GM12878 (cell line): ENCODE results near the gene UMAD1. TPM values are rescaled to one million over a fixed set of nuclear protein-coding genes. Genes with fewer than 3 reads are reported as not detected.

ENCODE experiments used
- BCL11A ChIP-seq: IDR thresholded peaks from 2 replicates; pipeline ENCODE4 v1.6.1; 2011; ENCODE audit warnings: low read depth, low read length
- CBX3 ChIP-seq: fragments of 200-600 bp; sonication (generic); IDR thresholded peaks from 2 replicates; pipeline ENCODE4 v1.6.1; 2016; ENCODE audit warnings: low read depth, borderline replicate concordance
- CHD2 ChIP-seq: IDR thresholded peaks from 2 replicates; pipeline ENCODE4 v1.6.1; 2011; ENCODE audit warnings: low read depth, low read length, improper control_type of control experiment, borderline replicate concordance
- CREB1 ChIP-seq: IDR thresholded peaks from 2 replicates; pipeline ENCODE4 v1.6.1; 2012; ENCODE audit warnings: low read depth, mild to moderate bottlenecking, inconsistent platforms
- ELK1 ChIP-seq: IDR thresholded peaks from 2 replicates; pipeline ENCODE4 v1.6.1; 2012; ENCODE audit warnings: low read depth, low read length, improper control_type of control experiment
- ETV6 ChIP-seq, 2 experiments: fragments of 450-650 bp in 1 of 2; IDR thresholded peaks in 1 of 2; conservative IDR thresholded peaks in 1 of 2; 2 replicates each; pipeline ENCODE4 v1.6.1; 2014; ENCODE audit warnings: antibody characterized with exemption in 1 of 2, borderline replicate concordance in 1 of 2, low read depth in 1 of 2, mild to moderate bottlenecking in 1 of 2, moderate library complexity in 1 of 2
- EZH2 ChIP-seq: IDR thresholded peaks from 2 replicates; pipeline ENCODE4 v1.6.1; 2012; ENCODE audit warnings: low read depth, mild to moderate bottlenecking, control low read depth, inconsistent platforms, low read length, borderline replicate concordance; ENCODE audit not compliant: control insufficient read depth
- IKZF1 ChIP-seq: fragments of 450-650 bp; conservative IDR thresholded peaks from 2 replicates; pipeline ENCODE4 v1.6.1; 2017; ENCODE audit warnings: antibody characterized with exemption, mild to moderate bottlenecking
- KAT2A ChIP-seq: conservative IDR thresholded peaks from 2 replicates; pipeline ENCODE4 v1.6.1; 2011; ENCODE audit warnings: low read depth, low read length; ENCODE audit not compliant: control insufficient read depth
- KLF5 ChIP-seq: fragments of 450-650 bp; IDR thresholded peaks from 2 replicates; pipeline ENCODE4 v1.6.1; 2014; ENCODE audit warnings: mild to moderate bottlenecking; ENCODE audit not compliant: partially characterized antibody
- MAX ChIP-seq: IDR thresholded peaks from 2 replicates; pipeline ENCODE4 v1.6.1; 2012; ENCODE audit warnings: low read depth, low read length, improper control_type of control experiment
- NBN ChIP-seq: fragments of 450-650 bp; IDR thresholded peaks from 2 replicates; pipeline ENCODE4 v1.6.1; 2016
- NFXL1 ChIP-seq: fragments of 450-650 bp; IDR thresholded peaks from 2 replicates; pipeline ENCODE4 v1.6.1; 2017; ENCODE audit warnings: antibody characterized with exemption, mild to moderate bottlenecking, borderline replicate concordance
- NRF1 ChIP-seq: conservative IDR thresholded peaks from 2 replicates; pipeline ENCODE4 v1.6.1; 2011; ENCODE audit warnings: mild to moderate bottlenecking, low read depth, low read length, improper control_type of control experiment
- PKNOX1 ChIP-seq: fragments of 450-650 bp; IDR thresholded peaks from 2 replicates; pipeline ENCODE4 v1.6.1; 2016; ENCODE audit warnings: mild to moderate bottlenecking
- RFX5 ChIP-seq: IDR thresholded peaks from 2 replicates; pipeline ENCODE4 v1.6.1; 2011; ENCODE audit warnings: low read depth, low read length, improper control_type of control experiment
- SMAD1 ChIP-seq: fragments of 450-650 bp; IDR thresholded peaks from 2 replicates; pipeline ENCODE4 v1.6.1; 2018; ENCODE audit warnings: mild to moderate bottlenecking, low read depth; ENCODE audit not compliant: partially characterized antibody
- SP1 ChIP-seq: IDR thresholded peaks from one replicate; pipeline ENCODE4 v1.6.1; 2011; ENCODE audit warnings: low read depth, low read length
- SRF ChIP-seq, 2 experiments: IDR thresholded peaks; 2 replicates each; pipeline ENCODE4 v1.6.1; 2011; ENCODE audit warnings: low read depth in 2 of 2, low read length in 2 of 2, mild to moderate bottlenecking in 1 of 2, moderate library complexity in 1 of 2
- polyA plus RNA-seq, 11 experiments: library from polyadenylated mRNA; depleted of rRNA in 4 of 11; unstranded in 6 of 11; stranded (reverse) in 5 of 11; fragments of >200 nt; fragmentation: Nextera tagmentation in 4 of 11; fragmentation: Illumina TruSeq in 1 of 11; extraction: Ambion mirVana in 4 of 11; extraction: Trizol in 1 of 11; gene quantifications; 1 replicate in 1 of 11; 2 replicates in 10 of 11; pipeline versions ENCODE4 v1.2.1 to v1.2.3, GENCODE V29; 2011 to 2016; ENCODE audit warnings: inconsistent platforms in 2 of 11, missing spikeins in 2 of 11, low read depth in 1 of 11
- total RNA-seq, 4 experiments: library from RNA; depleted of rRNA in 3 of 4; stranded (reverse); fragments of >200 nt in 3 of 4; fragmentation: Illumina TruSeq in 1 of 4; extraction: Trizol in 1 of 4; gene quantifications; 2 replicates each; pipeline versions ENCODE4 v1.2.1 to v1.2.3, GENCODE V29; 2013 to 2021
- TF ChIP-seq, protein P1 (sequence below): fragments of 450-650 bp; IDR thresholded peaks from 2 replicates; pipeline ENCODE4 v1.6.1; 2017; ENCODE audit warnings: low read depth, mild to moderate bottlenecking, moderate library complexity
- TF ChIP-seq, protein P2 (sequence below): fragments of 450-650 bp; conservative IDR thresholded peaks from 2 replicates; pipeline ENCODE4 v1.6.1; 2017; ENCODE audit warnings: mild to moderate bottlenecking, moderate library complexity
- TF ChIP-seq, protein P3 (sequence below): fragments of 450-650 bp; IDR thresholded peaks from 2 replicates; pipeline ENCODE4 v1.6.1; 2016; ENCODE audit warnings: mild to moderate bottlenecking

UMAD1 gene
- total and polyA plus RNA-seq, 10 of the 15 experiments (the other 5 are each of a cell fraction or from before 2014, with no cell fraction given), result 6.0 to 28.6 (median 9.3) TPM

- TF ChIP-seq KLF5 (no peak), ELK1 (no peak), SMAD1 (no peak), CREB1 (no peak), SRF (IDR thresholded peaks at IDR 0.05; ENCODE audit: low read depth in 2 of 2, low read length in 2 of 2) (no peak), SP1 (no peak), KAT2A (no peak), EZH2 (no peak), IKZF1 (no peak), BCL11A (no peak), NRF1 (no peak), NFXL1 (no peak), MAX (no peak), CHD2 (no peak; the same call in 1 of the 2 replicates), PKNOX1 (peak; percentile 72; the same call in 1 of the 2 replicates), RFX5 (no peak), ETV6 (conservative IDR thresholded peaks at IDR 0.05 in 1 of 2, IDR thresholded peaks at IDR 0.05 in 1 of 2; ENCODE audit: borderline replicate concordance in 1 of 2, low read depth in 1 of 2) (no peak), CBX3 (no peak), NBN (no peak)
- TF ChIP-seq, protein P1, sequence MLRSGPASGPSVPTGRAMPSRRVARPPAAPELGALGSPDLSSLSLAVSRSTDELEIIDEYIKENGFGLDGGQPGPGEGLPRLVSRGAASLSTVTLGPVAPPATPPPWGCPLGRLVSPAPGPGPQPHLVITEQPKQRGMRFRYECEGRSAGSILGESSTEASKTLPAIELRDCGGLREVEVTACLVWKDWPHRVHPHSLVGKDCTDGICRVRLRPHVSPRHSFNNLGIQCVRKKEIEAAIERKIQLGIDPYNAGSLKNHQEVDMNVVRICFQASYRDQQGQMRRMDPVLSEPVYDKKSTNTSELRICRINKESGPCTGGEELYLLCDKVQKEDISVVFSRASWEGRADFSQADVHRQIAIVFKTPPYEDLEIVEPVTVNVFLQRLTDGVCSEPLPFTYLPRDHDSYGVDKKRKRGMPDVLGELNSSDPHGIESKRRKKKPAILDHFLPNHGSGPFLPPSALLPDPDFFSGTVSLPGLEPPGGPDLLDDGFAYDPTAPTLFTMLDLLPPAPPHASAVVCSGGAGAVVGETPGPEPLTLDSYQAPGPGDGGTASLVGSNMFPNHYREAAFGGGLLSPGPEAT, result no peak
- TF ChIP-seq, protein P2, sequence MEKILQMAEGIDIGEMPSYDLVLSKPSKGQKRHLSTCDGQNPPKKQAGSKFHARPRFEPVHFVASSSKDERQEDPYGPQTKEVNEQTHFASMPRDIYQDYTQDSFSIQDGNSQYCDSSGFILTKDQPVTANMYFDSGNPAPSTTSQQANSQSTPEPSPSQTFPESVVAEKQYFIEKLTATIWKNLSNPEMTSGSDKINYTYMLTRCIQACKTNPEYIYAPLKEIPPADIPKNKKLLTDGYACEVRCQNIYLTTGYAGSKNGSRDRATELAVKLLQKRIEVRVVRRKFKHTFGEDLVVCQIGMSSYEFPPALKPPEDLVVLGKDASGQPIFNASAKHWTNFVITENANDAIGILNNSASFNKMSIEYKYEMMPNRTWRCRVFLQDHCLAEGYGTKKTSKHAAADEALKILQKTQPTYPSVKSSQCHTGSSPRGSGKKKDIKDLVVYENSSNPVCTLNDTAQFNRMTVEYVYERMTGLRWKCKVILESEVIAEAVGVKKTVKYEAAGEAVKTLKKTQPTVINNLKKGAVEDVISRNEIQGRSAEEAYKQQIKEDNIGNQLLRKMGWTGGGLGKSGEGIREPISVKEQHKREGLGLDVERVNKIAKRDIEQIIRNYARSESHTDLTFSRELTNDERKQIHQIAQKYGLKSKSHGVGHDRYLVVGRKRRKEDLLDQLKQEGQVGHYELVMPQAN, result no peak
- TF ChIP-seq, protein P3, sequence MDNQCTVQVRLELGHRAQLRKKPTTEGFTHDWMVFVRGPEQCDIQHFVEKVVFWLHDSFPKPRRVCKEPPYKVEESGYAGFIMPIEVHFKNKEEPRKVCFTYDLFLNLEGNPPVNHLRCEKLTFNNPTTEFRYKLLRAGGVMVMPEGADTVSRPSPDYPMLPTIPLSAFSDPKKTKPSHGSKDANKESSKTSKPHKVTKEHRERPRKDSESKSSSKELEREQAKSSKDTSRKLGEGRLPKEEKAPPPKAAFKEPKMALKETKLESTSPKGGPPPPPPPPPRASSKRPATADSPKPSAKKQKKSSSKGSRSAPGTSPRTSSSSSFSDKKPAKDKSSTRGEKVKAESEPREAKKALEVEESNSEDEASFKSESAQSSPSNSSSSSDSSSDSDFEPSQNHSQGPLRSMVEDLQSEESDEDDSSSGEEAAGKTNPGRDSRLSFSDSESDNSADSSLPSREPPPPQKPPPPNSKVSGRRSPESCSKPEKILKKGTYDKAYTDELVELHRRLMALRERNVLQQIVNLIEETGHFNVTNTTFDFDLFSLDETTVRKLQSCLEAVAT, result no peak
These were observed 133.1 kb downstream of the UMAD1 start (continued) for GRCh38 chr7:7773334-7774309.
